ENCODE results near the gene MATN4.

GRCh38 chr20:45329497-45330319, 21.6 kb upstream of the MATN4 start:
- no peak for TF ChIP-seq CREB1 (CRISPR knock-in tag; IDR thresholded peaks at IDR 0.05; ENCODE audit: low read depth)
- TF ChIP-seq, protein P1, sequence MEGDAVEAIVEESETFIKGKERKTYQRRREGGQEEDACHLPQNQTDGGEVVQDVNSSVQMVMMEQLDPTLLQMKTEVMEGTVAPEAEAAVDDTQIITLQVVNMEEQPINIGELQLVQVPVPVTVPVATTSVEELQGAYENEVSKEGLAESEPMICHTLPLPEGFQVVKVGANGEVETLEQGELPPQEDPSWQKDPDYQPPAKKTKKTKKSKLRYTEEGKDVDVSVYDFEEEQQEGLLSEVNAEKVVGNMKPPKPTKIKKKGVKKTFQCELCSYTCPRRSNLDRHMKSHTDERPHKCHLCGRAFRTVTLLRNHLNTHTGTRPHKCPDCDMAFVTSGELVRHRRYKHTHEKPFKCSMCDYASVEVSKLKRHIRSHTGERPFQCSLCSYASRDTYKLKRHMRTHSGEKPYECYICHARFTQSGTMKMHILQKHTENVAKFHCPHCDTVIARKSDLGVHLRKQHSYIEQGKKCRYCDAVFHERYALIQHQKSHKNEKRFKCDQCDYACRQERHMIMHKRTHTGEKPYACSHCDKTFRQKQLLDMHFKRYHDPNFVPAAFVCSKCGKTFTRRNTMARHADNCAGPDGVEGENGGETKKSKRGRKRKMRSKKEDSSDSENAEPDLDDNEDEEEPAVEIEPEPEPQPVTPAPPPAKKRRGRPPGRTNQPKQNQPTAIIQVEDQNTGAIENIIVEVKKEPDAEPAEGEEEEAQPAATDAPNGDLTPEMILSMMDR (conservative IDR thresholded peaks at IDR 0.05; ENCODE audit: low read depth in 2 of 2): no peak
- TF ChIP-seq POLR2AphosphoS5 (IDR thresholded peaks at IDR 0.05; ENCODE audit: low read depth): no peak
- no peak for TF ChIP-seq EZH2 (IDR thresholded peaks at IDR 0.05; ENCODE audit: low read depth, unreplicated experiment)
- no peak for TF ChIP-seq EZH2phosphoT487 (IDR thresholded peaks at IDR 0.05; ENCODE audit: unreplicated experiment)
- no peak for TF ChIP-seq JUNB (IDR thresholded peaks at IDR 0.05; ENCODE audit: unreplicated experiment)
- TF ChIP-seq ETS1 (IDR thresholded peaks at IDR 0.05): no peak
- TF ChIP-seq REST (IDR thresholded peaks at IDR 0.05; ENCODE audit: unreplicated experiment): no peak
- TF ChIP-seq ZNF114 (CRISPR knock-in tag; IDR thresholded peaks at IDR 0.05): no peak
- no peak for TF ChIP-seq STAT1 (IDR thresholded peaks at IDR 0.05; ENCODE audit: unreplicated experiment)
- no peak for TF ChIP-seq ZNF331 (CRISPR knock-in tag; IDR thresholded peaks at IDR 0.05; ENCODE audit: low read depth)
- no peak for TF ChIP-seq NANOG (IDR thresholded peaks at IDR 0.05; ENCODE audit: borderline replicate concordance)

All from GM23338 (cell line).